PFSK-1 (cell line): ENCODE measurements around the gene AVPR1B. TPM values are rescaled to one million over a fixed set of nuclear protein-coding genes. Genes with fewer than 3 reads are reported as not detected.

Experiments
- FOXP2 ChIP-seq: optimal IDR thresholded peaks from 2 replicates; pipeline ENCODE3; 2011; ENCODE audit warnings: borderline replicate concordance, control low read depth, inconsistent platforms; ENCODE audit not compliant: insufficient read depth; ENCODE audit errors: extremely low read length, extremely low read depth
- POLR2AphosphoS5 ChIP-seq: IDR thresholded peaks from 2 replicates; pipeline ENCODE4 v1.6.1; 2012; ENCODE audit warnings: low read depth, mild to moderate bottlenecking, control low read depth, low read length, moderate library complexity
- SIN3A ChIP-seq: IDR thresholded peaks from 2 replicates; pipeline ENCODE4 v1.6.1; 2012; ENCODE audit warnings: mild to moderate bottlenecking, low read length, moderate library complexity, borderline replicate concordance; ENCODE audit not compliant: insufficient read depth
- TAF1 ChIP-seq: IDR thresholded peaks from 2 replicates; pipeline ENCODE4 v1.6.1; 2012; ENCODE audit warnings: low read length, control low read depth, borderline replicate concordance; ENCODE audit not compliant: insufficient read depth
- polyA plus RNA-seq: library from polyadenylated mRNA; unstranded; fragments of >200 nt; gene quantifications from one replicate; pipeline ENCODE4 v1.2.1, GENCODE V29; 2012; ENCODE audit warnings: low read depth, missing spikeins; ENCODE audit not compliant: insufficient read length
- TF ChIP-seq, protein P1 (sequence below), 2 experiments: IDR thresholded peaks; 2 replicates each; pipeline versions ENCODE4 v1.6.1 to v1.8.0; 2011 to 2012; ENCODE audit warnings: low read depth in 2 of 2, low read length in 2 of 2, control low read depth in 1 of 2, inconsistent platforms in 1 of 2, mild to moderate bottlenecking in 1 of 2, moderate library complexity in 1 of 2; ENCODE audit not compliant: insufficient read depth in 1 of 2

The AVPR1B gene, protein sequence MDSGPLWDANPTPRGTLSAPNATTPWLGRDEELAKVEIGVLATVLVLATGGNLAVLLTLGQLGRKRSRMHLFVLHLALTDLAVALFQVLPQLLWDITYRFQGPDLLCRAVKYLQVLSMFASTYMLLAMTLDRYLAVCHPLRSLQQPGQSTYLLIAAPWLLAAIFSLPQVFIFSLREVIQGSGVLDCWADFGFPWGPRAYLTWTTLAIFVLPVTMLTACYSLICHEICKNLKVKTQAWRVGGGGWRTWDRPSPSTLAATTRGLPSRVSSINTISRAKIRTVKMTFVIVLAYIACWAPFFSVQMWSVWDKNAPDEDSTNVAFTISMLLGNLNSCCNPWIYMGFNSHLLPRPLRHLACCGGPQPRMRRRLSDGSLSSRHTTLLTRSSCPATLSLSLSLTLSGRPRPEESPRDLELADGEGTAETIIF
- polyA plus RNA-seq = not detected

DNA sequence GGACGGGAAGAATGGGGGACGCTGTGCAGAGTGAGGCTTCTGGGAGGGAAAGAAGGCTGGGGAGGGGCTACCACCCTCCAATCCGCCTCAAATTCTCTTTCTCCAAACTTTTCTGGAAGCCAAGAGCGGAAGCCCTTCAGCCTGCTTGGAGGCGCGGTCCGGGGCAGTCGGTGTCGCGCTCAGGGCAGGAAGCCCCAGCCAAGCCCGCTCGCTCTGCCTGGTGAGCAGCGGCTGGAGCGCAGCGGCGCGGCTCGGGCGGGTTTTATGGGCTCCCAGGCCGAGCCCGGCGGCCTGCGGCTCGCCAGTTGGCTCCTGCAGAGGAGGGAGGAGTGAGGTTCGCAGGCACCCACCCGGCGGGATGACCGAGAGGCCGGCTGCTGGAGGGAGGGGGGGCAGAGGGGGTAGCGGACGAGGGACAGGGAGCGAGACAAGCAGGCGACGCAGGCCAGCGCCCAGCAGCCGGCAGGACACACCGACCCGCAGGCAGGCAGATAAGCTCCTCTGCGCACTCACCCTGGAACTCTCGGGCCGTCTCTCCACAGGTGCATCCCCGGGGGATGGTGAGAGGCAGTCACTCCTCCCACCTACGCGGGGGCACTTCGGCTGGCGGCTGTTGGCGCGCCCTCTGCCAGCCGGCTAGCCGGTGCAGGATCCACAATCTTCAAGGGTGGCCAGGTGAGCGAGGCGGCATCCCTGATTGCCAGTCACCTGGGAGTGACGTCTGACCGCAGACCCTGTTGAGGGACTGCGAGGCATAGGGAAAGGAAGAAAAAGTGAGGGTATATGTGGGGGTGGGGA, at the start of gene AVPR1B:
TSS of gene AVPR1B (minus strand) at position 238 of the 798 bp plus-strand sequence. CDS start 498 bp downstream, outside the sequence.
- TF ChIP-seq SIN3A (no peak), TAF1 (no peak), POLR2AphosphoS5 (no peak)
- TF ChIP-seq, protein P1, sequence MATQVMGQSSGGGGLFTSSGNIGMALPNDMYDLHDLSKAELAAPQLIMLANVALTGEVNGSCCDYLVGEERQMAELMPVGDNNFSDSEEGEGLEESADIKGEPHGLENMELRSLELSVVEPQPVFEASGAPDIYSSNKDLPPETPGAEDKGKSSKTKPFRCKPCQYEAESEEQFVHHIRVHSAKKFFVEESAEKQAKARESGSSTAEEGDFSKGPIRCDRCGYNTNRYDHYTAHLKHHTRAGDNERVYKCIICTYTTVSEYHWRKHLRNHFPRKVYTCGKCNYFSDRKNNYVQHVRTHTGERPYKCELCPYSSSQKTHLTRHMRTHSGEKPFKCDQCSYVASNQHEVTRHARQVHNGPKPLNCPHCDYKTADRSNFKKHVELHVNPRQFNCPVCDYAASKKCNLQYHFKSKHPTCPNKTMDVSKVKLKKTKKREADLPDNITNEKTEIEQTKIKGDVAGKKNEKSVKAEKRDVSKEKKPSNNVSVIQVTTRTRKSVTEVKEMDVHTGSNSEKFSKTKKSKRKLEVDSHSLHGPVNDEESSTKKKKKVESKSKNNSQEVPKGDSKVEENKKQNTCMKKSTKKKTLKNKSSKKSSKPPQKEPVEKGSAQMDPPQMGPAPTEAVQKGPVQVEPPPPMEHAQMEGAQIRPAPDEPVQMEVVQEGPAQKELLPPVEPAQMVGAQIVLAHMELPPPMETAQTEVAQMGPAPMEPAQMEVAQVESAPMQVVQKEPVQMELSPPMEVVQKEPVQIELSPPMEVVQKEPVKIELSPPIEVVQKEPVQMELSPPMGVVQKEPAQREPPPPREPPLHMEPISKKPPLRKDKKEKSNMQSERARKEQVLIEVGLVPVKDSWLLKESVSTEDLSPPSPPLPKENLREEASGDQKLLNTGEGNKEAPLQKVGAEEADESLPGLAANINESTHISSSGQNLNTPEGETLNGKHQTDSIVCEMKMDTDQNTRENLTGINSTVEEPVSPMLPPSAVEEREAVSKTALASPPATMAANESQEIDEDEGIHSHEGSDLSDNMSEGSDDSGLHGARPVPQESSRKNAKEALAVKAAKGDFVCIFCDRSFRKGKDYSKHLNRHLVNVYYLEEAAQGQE (IDR thresholded peaks at IDR 0.05; ENCODE audit: insufficient read depth in 1 of 2, low read depth in 2 of 2, low read length in 2 of 2) = no peak

- no peak for TF ChIP-seq TAF1
- TF ChIP-seq, protein P1 (IDR thresholded peaks at IDR 0.05; ENCODE audit: insufficient read depth in 1 of 2, low read depth in 2 of 2, low read length in 2 of 2) = no peak
- TF ChIP-seq FOXP2 = no peak
- no peak for TF ChIP-seq POLR2AphosphoS5
- TF ChIP-seq SIN3A = no peak
Observed at GRCh38 chr1:206145771-206146290, 28.6 kb upstream of the AVPR1B start.

- no peak for TF ChIP-seq SIN3A
- no peak for TF ChIP-seq FOXP2
- TF ChIP-seq POLR2AphosphoS5 = no peak
- TF ChIP-seq, protein P1 (IDR thresholded peaks at IDR 0.05; ENCODE audit: insufficient read depth in 1 of 2, low read depth in 2 of 2, low read length in 2 of 2) = no peak
- TF ChIP-seq TAF1 = no peak
Observed at GRCh38 chr1:206144605-206145004, 27.4 kb upstream of the AVPR1B start.

- TF ChIP-seq SIN3A (no peak), TAF1 (no peak), POLR2AphosphoS5 (no peak), FOXP2 (no peak)
- TF ChIP-seq, protein P1 (IDR thresholded peaks at IDR 0.05; ENCODE audit: insufficient read depth in 1 of 2, low read depth in 2 of 2, low read length in 2 of 2) = no peak
Observed at GRCh38 chr1:206143537-206144172, 26.5 kb upstream of the AVPR1B start.
